HG03135 (cell line): Measurements from ENCODE around the gene MRPS7.

Experiments used
- ATAC-seq: cut with Tn5 transposase; IDR thresholded peaks from one replicate; pipeline ENCODE4 v1.9.1; 2021; ENCODE audit warnings: mild to moderate bottlenecking, moderate library complexity; ENCODE audit not compliant: unreplicated experiment

Gene MRPS7

DNA sequence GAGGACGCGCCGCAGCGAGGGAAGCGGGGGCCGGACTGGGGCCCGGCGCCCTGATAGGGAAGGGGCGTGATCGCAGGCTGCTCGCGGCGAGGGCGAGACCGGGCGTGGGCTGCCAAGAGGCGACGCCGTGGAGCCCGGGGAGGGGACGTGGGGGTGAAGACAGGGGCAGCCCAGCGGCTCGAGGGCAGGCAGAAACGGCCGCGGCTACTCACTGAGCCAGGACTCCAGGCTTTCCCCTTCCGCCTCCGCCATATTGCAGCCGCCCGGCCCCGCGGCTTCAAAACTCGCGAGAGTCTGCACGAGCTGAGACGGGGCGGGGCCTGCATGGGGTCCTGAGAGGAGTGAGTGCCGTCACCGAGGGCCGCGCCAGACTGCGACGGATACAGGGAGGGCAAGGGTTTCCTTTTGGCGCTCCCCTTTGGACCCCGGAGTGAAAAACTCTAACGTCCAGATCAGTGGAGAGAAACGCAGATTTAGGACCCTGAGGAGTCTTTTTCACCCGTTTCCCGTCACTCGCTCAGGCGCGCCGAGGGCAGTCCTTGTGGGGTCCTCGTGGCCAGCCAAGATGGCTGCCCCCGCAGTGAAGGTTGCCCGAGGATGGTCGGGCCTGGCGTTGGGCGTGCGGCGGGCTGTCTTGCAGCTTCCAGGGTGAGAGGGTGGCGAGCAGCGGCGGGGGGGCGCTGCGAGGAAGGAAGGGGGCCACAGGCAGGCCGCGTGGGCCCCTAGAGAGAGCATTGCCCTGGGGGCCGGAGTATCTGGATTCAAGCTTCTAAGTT, at the start of gene MRPS7, which contains the start of gene GGA3:
MRPS7 (plus strand) TSS at position 544 of the 776 bp plus-strand sequence; CDS start at position 566, 22 bp downstream.
GGA3 (minus strand) TSS at position 271 of the 776 bp plus-strand sequence; CDS start at position 252, 19 bp downstream.
- peak; percentile 87 for ATAC-seq

- no peak for ATAC-seq
Measured at GRCh38 chr17:75218131-75218530, 43.5 kb upstream of the MRPS7 start.

DNA sequence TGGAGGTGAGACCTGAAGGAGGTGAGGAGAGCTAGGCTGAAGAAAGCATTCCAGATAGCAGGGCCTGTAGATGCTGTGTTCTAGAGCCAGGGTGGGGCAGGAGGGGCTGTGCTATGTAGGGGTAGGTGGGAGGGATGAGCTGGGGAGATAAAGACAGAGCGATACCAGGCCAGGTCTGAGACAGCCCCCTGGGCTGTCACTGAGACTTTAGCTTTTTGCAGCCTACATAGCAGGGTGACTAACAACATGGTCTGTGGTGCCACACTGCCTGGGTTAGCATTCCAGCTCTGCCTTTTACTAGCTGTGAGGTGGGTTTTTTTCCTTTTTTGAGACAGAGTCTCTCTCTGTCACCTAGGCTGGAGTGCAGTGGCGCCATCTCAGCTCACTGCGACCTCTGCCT, 41.9 kb upstream of the MRPS7 start:
- ATAC-seq: no peak

- ATAC-seq: no peak
Measured at GRCh38 chr17:75225016-75225415, 36.7 kb upstream of the MRPS7 start.

DNA sequence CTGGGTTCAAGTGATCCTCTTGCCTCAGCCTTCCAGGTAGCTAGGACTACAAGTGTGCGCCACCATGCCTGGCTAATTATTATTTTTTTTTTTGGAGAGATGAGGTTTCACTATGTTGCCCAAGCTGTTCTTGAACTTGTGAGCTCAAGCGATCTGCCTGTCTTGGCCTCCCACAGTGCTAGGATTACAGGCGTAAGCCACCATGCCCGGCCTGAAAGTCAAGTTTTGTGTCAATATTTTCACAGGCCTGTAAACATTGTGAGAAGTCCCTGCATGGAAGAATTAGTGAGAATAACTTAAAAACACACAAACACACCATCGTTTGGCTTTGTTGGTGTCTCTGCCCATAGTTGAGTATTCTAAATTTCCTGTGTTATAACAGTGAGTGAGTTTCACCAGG, 34.0 kb upstream of the MRPS7 start:
- no peak for ATAC-seq

DNA sequence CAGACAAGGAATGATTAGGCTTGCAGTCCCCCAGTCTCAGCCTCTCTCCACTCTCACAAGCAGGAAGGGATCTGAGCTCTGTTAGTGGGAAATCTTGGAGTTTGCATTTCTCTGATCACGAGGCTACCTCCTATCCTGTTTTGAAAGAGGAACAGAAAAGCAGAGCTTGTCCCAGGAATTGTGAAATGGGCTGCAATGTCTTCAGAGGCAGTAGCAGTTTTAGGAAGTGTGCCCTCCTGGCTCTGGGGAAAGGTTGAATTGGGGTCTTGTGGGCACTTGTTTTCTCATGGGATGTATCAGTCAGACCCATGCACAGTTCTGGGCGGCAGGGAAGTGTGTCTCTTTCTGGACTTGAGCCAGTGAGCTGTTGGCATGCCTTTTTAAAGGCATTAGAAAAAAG, 33.4 kb upstream of the MRPS7 start:
- no peak for ATAC-seq

DNA sequence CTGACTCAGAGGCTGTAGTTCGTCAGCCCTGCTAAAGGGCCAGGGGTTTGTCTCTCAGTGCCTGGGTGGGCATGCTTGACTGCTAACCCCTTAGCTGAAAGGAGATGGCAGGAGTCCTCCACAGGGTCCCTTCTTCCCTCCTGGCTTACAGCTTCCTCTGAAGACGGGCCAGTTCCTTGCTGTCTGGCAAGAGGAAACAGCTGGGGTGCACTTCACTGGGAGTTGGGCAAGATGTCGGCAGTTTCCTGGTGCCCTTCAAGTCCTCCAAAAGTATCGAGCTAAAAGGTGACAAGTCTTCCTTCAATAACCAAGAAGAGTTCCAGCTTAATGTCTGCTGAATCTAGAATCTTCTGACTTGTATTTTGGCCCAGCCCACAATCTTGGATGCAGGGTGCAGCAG, 32.8 kb upstream of the MRPS7 start:
- ATAC-seq: no peak

GRCh38 chr17:75231071-75231470, 30.6 kb upstream of the MRPS7 start:
- no peak for ATAC-seq

DNA sequence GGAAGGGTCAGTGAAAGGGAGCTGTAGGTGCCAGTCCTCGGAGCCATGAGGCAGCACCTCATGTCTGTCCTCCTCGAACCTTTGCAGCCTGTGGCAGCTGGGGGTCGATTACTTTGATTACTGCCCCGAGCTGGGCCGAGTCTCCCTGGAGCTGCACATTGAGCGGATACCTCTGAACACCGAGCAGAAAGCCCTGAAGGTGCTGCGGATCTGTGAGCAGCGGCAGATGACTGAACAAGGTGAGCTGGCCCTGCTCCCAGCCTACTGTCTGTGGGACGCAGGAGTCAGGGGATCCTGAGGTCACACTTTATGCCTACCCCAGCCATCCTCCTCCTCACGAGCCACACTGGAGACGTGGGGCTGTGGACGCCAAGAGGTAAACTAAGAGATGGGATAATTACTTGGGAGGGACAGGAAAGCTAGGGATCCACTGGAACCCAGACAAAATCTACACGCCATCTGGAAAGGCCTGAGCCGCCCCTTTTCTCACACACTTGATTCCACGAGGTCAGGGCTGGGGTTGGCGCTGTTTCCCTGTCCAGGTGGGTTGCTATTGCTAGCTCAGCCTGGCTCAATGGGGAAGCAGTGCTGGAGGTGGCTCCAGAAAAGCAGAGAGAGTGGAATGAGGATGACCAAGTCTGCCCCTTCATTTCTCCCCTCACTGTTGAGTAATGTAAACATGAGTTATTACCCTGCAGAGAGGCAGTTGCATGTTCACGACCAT, 29.8 kb upstream of the MRPS7 start:
- ATAC-seq: no peak

DNA sequence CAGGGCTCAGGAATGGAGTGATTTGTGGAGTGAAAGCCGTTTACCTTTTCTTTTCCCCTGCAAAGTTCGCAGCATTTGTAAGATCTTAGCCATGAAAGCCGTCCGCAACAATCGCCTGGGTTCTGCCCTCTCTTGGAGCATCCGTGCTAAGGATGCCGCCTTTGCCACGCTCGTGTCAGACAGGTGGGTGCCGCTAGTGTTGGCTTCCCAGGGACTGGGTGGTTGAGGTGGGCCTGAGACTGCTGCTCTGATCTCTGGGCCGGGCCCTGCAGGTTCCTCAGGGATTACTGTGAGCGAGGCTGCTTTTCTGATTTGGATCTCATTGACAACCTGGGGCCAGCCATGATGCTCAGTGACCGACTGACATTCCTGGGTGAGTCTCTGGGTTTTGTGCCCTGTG, 28.9 kb upstream of the MRPS7 start:
- ATAC-seq: no peak

DNA sequence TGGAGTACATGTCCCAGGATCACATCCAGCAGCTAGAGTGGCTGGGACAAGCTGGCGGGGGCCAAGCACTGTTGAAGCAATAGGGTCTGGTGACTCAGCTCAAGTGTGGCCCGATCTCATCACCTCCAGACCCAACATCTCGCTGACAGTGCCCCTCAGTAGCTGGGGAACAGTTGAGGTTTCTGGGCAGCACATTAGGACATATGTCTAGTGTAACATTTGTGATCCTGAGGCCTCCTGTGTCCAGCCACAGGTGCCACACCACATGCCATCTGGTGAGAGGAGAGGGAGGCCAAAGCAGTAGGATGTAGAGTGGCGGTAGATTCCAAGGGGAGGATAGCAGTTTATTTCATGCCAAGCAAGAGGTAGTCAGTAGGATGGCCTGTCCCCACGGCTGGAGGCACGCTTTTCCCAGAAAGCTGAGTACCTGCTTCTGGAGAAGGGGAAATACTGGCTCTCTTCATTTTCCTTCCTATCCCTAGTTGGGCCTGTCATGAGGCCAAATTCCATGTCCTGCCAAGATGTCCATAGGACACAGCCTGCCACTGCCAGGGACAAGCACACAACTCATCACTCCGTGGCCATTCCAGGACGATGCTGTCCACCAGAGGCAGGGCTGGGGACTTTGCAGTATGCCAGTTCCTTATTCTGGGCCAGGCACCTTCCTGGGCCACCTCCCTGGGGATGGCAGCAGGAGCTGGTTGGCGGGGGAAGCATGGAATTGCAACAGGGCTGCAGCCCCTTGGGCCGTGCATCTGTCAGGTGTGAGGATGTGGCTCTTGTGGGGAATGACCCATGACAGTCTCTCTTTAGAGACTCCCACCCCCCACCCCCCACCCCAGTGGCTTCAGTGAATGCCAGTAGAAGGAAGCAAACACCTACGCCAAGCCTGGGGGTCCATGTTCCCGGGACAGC, 24.3 kb upstream of the MRPS7 start:
- ATAC-seq: no peak

- ATAC-seq: no peak
Measured at GRCh38 chr17:75238020-75238580, 23.6 kb upstream of the MRPS7 start.

GRCh38 chr17:75238684-75239191, 22.9 kb upstream of the MRPS7 start:
- no peak for ATAC-seq

DNA sequence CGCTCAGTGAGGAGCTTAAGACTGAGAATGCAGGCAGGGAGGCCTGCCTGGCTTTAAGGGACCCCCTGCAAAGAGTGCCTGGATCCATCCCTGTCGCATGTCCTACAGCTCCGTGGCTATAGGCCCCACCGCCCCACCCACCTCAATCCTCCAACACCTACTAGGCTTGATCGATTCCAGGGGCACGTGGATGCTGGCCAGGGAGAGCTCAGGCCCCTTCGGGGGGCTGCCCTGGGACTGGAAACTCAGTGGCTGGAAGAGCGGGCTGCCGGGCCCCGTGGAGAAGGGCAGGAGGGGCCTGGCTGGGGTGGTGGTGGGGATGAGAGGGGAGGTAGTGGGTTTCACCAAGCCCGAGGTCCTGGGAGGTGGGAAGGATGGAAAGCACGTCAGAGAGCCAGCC, 22.5 kb upstream of the MRPS7 start:
- no peak for ATAC-seq

- no peak for ATAC-seq
Measured at GRCh38 chr17:75239778-75240393, 21.8 kb upstream of the MRPS7 start.

- ATAC-seq: no peak
Measured at GRCh38 chr17:75240394-75241142, 21.1 kb upstream of the MRPS7 start.

DNA sequence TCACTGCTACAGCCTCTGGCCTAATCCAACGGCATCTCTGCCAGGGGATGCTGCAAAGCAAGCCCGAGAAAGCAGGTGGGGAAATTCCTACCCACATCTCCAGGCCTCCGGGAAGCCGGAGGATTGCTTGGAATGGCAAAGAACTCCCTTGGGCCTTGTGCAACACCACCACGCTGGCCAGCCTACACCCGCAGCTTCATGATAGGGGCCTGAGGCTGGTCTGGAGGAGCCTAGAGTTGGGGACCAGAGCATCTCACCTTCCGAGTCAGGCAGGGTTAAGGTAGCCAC, 20.6 kb upstream of the MRPS7 start:
- ATAC-seq: no peak

DNA sequence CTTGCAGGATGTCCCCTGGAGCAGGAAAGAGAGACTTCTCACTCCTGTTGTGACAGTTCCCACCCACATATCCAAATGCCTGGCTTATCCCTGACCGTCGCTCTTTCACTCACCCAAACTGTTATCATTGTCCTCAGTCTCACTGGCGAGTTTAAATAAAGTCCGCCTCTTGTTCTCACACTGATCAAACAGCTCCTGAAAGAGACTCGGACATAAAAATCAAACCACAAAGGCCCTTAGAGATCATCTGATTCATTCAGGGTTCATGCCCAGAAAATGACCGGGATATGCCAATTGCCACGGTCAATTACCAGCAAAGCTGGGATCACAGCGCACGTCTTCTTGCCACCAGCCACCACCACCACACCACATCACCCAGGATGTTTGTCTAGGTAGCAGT, 20.2 kb upstream of the MRPS7 start:
- ATAC-seq: no peak

- ATAC-seq: no peak
Measured at GRCh38 chr17:75241996-75242460, 19.7 kb upstream of the MRPS7 start.
